PC-3 (cell line): ENCODE results near the gene SLC35F1.

ENCODE experiments used
- EZH2 ChIP-seq: fragments of 300-600 bp; sonication (generic); IDR thresholded peaks from one replicate; pipeline ENCODE4 v1.6.1; 2017; ENCODE audit warnings: antibody characterized with exemption, mild to moderate bottlenecking, low read length; ENCODE audit not compliant: unreplicated experiment
- EZH2phosphoT487 ChIP-seq: fragments of 300-600 bp; sonication (generic); IDR thresholded peaks from 2 replicates; pipeline ENCODE4 v1.6.1; 2018; ENCODE audit warnings: mild to moderate bottlenecking, antibody characterized with exemption, low read length, borderline replicate concordance
- TF ChIP-seq, protein P1 (sequence below): fragments of 300-600 bp; sonication (generic); conservative IDR thresholded peaks from 2 replicates; pipeline ENCODE4 v1.5.1; 2017; ENCODE audit warnings: antibody characterized with exemption, low read depth, mild to moderate bottlenecking, low read length

DNA sequence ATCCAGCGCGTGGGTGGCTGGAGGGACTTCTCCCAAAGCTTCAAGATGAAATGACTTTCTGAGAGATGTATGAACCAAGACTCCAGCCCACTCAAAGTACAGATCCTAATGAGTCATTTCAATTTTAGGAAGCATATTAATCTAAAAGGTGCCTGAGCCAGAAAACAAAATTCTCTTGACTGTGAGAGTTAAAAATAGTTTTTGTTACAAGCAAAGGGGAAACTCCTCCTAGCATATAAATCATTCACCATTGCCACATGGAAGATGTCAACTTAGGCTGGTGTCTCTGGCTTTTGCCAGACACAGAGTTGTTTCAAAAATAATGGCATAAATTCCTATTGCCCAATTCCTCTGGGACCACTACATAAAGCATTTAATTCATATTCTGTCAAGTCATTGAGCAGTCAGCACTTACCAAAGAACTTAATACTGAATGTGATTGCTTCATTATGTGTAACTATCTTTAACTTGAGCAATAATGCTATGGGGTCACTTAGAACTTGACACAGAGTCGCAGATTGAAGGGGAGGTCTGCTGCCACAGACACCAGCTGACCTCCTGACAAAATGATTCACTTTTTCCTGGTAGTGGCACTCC lies 280.6 kb downstream of the SLC35F1 start:
- TF ChIP-seq, protein P1, sequence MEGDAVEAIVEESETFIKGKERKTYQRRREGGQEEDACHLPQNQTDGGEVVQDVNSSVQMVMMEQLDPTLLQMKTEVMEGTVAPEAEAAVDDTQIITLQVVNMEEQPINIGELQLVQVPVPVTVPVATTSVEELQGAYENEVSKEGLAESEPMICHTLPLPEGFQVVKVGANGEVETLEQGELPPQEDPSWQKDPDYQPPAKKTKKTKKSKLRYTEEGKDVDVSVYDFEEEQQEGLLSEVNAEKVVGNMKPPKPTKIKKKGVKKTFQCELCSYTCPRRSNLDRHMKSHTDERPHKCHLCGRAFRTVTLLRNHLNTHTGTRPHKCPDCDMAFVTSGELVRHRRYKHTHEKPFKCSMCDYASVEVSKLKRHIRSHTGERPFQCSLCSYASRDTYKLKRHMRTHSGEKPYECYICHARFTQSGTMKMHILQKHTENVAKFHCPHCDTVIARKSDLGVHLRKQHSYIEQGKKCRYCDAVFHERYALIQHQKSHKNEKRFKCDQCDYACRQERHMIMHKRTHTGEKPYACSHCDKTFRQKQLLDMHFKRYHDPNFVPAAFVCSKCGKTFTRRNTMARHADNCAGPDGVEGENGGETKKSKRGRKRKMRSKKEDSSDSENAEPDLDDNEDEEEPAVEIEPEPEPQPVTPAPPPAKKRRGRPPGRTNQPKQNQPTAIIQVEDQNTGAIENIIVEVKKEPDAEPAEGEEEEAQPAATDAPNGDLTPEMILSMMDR = no peak
- TF ChIP-seq EZH2 = no peak
- TF ChIP-seq EZH2phosphoT487 = no peak
